Skeletal muscle tissue (tissue), 4 donors: ENCODE data around the gene PHF19. TPM values are rescaled to one million over a fixed set of nuclear protein-coding genes. Genes with fewer than 3 reads are reported as not detected.

Source experiments
- H3K27ac ChIP-seq: one replicate; pipeline ENCODE4 v1.7.0; 2013; ENCODE audit warnings: mild to moderate bottlenecking, low read depth, low read length, inconsistent platforms
- H3K27me3 ChIP-seq, 3 donors: one replicate each; pipeline ENCODE4 v1.7.0; 2013; ENCODE audit warnings: low read length in 3 of 3; ENCODE audit not compliant: control insufficient read depth in 3 of 3, insufficient read depth in 3 of 3
- H3K36me3 ChIP-seq, 3 donors: one replicate each; pipeline ENCODE4 v1.7.0; 2013; ENCODE audit warnings: low read length in 3 of 3; ENCODE audit not compliant: control insufficient read depth in 3 of 3, insufficient read depth in 3 of 3
- H3K4me1 ChIP-seq, 3 donors: one replicate each; pipeline ENCODE4 v1.7.0; 2013; ENCODE audit warnings: low read length in 3 of 3, mild to moderate bottlenecking in 3 of 3; ENCODE audit not compliant: control insufficient read depth in 3 of 3, insufficient read depth in 3 of 3
- H3K4me3 ChIP-seq, 3 donors: one replicate each; pipeline ENCODE4 v1.7.0; 2013; ENCODE audit warnings: low read length in 3 of 3
- H3K9ac ChIP-seq, 3 donors: one replicate each; pipeline ENCODE4 v1.7.0; 2013; ENCODE audit warnings: low read length in 3 of 3, mild to moderate bottlenecking in 3 of 3, moderate library complexity in 2 of 3, low read depth in 1 of 3
- H3K9me3 ChIP-seq, 3 donors: one replicate each; pipeline ENCODE4 v1.7.0; 2013; ENCODE audit warnings: low read length in 3 of 3; ENCODE audit not compliant: control insufficient read depth in 3 of 3
- total RNA-seq: library from RNA; depleted of rRNA; stranded (reverse); fragments of >200 nt; gene quantifications from one replicate; pipeline ENCODE4 v1.2.3, GENCODE V29; 2014
- donor health status: Osteomylitis.

Gene PHF19
- total RNA-seq, 1 donor from 2014 or later, result 14.1 TPM

DNA sequence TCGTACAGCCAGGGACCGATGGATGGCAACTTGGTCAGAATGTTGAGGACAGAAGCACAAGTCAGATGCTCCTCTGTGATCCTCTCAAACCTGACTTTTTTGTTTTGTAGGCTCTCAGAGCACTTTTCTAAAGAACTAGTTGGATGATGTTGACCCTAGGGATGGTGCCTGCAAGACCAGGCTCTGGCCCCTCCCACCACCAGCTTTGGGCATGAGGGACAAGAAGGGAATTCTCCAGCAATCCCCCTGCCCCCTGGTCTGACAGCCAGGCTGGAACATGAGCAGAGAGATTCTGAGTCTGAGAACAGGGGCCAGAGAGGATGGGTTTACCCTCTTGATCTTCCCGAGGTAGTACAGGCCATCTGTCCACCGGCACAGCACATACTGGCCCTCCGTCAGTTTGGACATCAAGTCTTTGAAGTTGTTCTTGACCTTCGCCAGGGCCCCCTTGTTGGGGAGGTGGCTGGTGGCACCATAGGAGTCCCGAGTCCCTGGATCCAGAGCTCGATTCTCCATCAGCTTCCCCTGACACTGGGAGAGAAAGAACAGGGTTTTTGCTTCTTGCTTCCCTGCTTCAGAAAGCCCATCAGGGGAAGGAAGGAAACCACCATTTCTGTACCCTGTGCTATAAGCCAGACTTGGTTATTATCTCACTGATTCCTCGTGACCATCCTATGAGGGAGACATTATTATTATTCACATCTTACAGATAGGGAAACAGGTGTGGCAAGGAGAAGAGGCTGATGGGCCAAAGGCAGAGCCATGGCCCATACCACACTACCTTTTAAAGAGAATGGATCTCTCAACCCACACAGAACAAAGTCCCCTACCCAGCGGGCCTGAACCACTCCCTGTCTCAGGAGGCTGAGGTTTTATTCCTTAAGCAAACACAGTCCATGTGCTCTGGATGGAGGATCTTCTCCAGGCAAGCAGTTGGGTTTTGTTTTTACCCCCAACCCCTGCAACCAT lies 2.5 kb downstream of the PHF19 start:
- no peak overlapping the region for H3K27ac ChIP-seq
- no peak overlapping the region for H3K9ac ChIP-seq
- no peaks in the 10 kb centered on the region for H3K9me3 ChIP-seq
- no peak overlapping the region for H3K4me3 ChIP-seq
- peaks cover 0 to 19% (median 12%) of the 10 kb centered on the region in 3 donors for H3K4me1 ChIP-seq
- peaks cover 5 to 22% (median 18%) of the 10 kb centered on the region in 3 donors for H3K27me3 ChIP-seq
- H3K36me3 ChIP-seq, result peaks cover 0 to 2% (median 0%) of the 10 kb centered on the region in 3 donors

- no peak overlapping the region for H3K4me3 ChIP-seq
- H3K4me1 ChIP-seq, result peaks cover 0 to 24% (median 15%) of the 10 kb centered on the region in 3 donors
- H3K9ac ChIP-seq, result no peak overlapping the region
- H3K9me3 ChIP-seq, result no peaks in the 10 kb centered on the region
- no peak overlapping the region for H3K27ac ChIP-seq
- peaks cover 0 to 2% (median 0%) of the 10 kb centered on the region in 3 donors for H3K36me3 ChIP-seq
- peaks cover 2 to 12% (median 11%) of the 10 kb centered on the region in 3 donors for H3K27me3 ChIP-seq
Observed at GRCh38 chr9:120873512-120873911, 3.5 kb downstream of the PHF19 start.

DNA sequence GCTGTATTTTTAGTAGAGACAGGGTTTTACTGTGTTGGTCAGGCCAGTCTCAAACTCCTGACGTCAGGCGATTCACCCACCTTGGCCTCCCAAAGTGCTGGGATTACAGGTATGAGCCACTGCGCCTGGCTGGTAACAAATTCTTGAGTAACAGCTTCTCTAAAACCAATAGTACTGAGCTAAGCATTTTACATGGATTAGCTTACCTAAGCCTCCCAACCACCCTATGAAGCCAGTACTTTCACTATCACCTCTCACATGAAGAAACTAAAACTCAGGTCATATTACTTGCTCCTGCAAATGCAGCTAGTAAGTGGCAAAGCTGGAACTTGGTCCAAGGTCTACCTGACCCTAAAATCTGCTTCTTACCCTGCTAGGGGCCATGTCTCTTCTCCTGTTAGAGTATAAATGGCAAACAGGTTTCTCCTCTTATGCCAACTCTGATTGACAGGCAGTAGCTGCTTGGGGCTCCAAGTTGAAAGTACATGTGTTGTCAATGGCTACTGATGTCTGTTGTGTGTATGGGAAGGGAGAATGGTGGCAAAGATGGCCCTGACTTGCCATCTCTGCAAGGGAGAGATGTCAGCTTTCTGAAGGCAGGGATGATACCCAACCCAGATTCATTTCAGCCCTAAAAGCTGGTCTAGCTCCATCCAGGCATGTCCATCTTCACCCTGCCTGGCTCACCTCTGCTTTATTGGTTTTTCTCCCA lies 4.0 kb downstream of the PHF19 start:
- H3K9me3 ChIP-seq, result no peaks in the 10 kb centered on the region
- H3K9ac ChIP-seq, result no peak overlapping the region
- peaks cover 5 to 25% (median 17%) of the 10 kb centered on the region in 3 donors for H3K4me1 ChIP-seq
- H3K27ac ChIP-seq, result no peak overlapping the region
- peaks cover 0 to 2% (median 0%) of the 10 kb centered on the region in 3 donors for H3K36me3 ChIP-seq
- H3K27me3 ChIP-seq, result peaks cover 0 to 6% (median 5%) of the 10 kb centered on the region in 3 donors
- no peak overlapping the region for H3K4me3 ChIP-seq

DNA sequence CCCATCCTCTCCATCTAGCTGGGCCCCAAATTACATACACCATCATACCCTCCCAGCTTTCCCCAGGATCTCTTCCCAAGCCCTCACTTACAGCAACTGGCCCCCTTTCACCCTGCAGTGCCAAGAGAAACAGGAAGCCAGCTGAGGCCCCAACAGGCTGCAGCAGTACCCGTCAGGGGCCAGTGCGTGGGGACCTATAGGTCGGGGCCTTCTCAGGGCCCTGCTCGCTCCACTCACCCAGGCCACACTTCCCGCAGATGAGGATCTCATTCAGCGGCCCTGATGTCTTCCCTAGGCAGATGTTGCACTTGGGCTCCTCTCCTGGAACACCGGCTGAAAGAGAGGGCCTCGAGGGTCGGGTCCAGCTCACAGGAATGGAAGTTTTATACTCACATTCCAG lies 6.8 kb downstream of the PHF19 start:
- Histone ChIP-seq H3K36me3 (peaks cover 0 to 7% (median 7%) of the 10 kb centered on the region in 3 donors), H3K27me3 (no peaks in the 10 kb centered on the region), H3K4me3 (no peak overlapping the region), H3K27ac (no peak overlapping the region), H3K4me1 (peaks cover 7 to 20% (median 11%) of the 10 kb centered on the region in 3 donors), H3K9ac (no peak overlapping the region), H3K9me3 (no peaks in the 10 kb centered on the region)

- Histone ChIP-seq H3K27me3 (no peaks in the 10 kb centered on the region), H3K4me3 (no peak overlapping the region), H3K4me1 (peaks cover 9 to 21% (median 11%) of the 10 kb centered on the region in 3 donors), H3K36me3 (peaks cover 0 to 9% (median 7%) of the 10 kb centered on the region in 3 donors), H3K27ac (peak overlapping the region; percentile 66), H3K9ac (peak overlapping the region in 1 of 3 donors; percentile 79), H3K9me3 (no peaks in the 10 kb centered on the region)
Observed at GRCh38 chr9:120869726-120870125, 7.3 kb downstream of the PHF19 start.

DNA sequence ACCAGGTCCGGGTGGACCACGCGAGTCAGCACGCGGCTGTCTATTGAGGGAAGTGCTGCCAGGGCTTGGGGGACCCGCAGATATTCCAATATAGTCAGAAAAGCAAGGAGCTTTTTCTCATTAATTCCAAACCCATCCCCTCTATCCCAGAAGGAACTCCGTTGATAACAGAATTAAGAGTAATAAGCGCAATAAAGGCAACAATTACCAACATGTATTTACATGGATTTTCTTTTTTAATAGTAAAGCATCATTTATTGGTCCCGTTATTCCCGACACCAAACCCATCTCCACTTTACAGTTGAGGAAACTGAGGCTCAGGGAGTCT lies 7.7 kb downstream of the PHF19 start:
- peak overlapping the region; percentile 66 for H3K27ac ChIP-seq
- H3K27me3 ChIP-seq, result no peaks in the 10 kb centered on the region
- peak overlapping the region; percentile 70 to 89 (median 88) for H3K4me3 ChIP-seq
- no peaks in the 10 kb centered on the region for H3K9me3 ChIP-seq
- peaks cover 0 to 9% (median 7%) of the 10 kb centered on the region in 3 donors for H3K36me3 ChIP-seq
- peaks cover 9 to 21% (median 11%) of the 10 kb centered on the region in 3 donors for H3K4me1 ChIP-seq
- H3K9ac ChIP-seq, result peak overlapping the region; percentile 68 to 79 (median 78)

- H3K27ac ChIP-seq, result peak overlapping the region; percentile 68
- no peaks in the 10 kb centered on the region for H3K9me3 ChIP-seq
- H3K27me3 ChIP-seq, result no peaks in the 10 kb centered on the region
- H3K4me1 ChIP-seq, result peaks cover 9 to 21% (median 11%) of the 10 kb centered on the region in 3 donors
- H3K36me3 ChIP-seq, result peaks cover 1 to 9% (median 7%) of the 10 kb centered on the region in 3 donors
- peak overlapping the region; percentile 68 to 79 (median 78) for H3K9ac ChIP-seq
- H3K4me3 ChIP-seq, result peak overlapping the region; percentile 80 to 89 (median 88)
Observed at GRCh38 chr9:120868676-120869359, 8.2 kb downstream of the PHF19 start.

- Histone ChIP-seq H3K4me1 (peaks cover 9 to 21% (median 11%) of the 10 kb centered on the region in 3 donors), H3K36me3 (peaks cover 6 to 13% (median 9%) of the 10 kb centered on the region in 3 donors), H3K27me3 (no peaks in the 10 kb centered on the region), H3K9me3 (no peaks in the 10 kb centered on the region), H3K9ac (peak overlapping the region; percentile 34 to 75 (median 65)), H3K27ac (peak overlapping the region; percentile 68), H3K4me3 (peak overlapping the region; percentile 74 to 80 (median 75))
Observed at GRCh38 chr9:120868339-120868675, 8.7 kb downstream of the PHF19 start.

DNA sequence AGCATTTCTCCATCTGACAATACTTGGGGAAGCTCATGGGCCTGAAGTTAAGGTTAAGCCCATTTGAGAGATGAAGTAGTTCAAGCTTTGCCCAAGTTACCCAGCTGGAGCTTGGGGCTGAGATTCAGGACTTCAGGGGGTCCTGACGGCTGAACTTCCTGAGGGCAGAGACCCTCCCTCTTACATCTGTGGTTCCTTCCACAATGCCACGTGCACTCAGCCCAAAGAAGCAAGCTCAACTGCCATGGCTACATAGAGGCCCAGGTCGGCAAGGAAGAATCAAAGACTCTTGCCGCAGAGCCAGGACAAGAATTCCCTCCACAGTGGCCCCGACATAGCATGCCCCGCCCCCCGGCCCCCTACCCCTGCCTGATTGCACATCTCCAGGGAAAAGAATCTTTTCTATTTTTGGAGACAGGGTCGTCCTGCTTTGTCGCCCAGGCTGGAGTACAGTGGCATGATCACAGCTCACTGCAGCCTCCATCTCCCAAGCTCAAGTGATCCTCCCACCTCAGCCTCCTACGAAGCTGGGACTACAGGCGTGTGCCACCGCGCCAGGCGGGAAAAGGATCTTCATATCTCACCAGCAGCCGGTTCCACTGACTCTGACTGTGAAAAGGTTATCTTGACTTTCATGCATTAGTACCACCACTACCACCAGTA lies 9.2 kb downstream of the PHF19 start:
- Histone ChIP-seq H3K27ac (peak overlapping the region; percentile 68), H3K27me3 (no peaks in the 10 kb centered on the region), H3K4me3 (peak overlapping the region; percentile 74 to 80 (median 75)), H3K9me3 (no peaks in the 10 kb centered on the region), H3K4me1 (peaks cover 9 to 21% (median 11%) of the 10 kb centered on the region in 3 donors), H3K9ac (peak overlapping the region; percentile 34 to 75 (median 65)), H3K36me3 (peaks cover 6 to 13% (median 10%) of the 10 kb centered on the region in 3 donors)
